GM13976 (cell line): ENCODE data around the gene CD27.
"Not testable (repeated sequence)": the region's sequence is repeated elsewhere in the genome, so short reads cannot be mapped to it uniquely, and the experiment has no call there.

Experiments used
- DNase-seq: peaks from one replicate; pipeline ENCODE4 v3.0.0; 2012; ENCODE audit warnings: low spot score
- CTCF ChIP-seq: IDR thresholded peaks from 2 replicates; pipeline ENCODE4 v1.5.1; 2012; ENCODE audit warnings: borderline replicate concordance, mild to moderate bottlenecking; ENCODE audit not compliant: insufficient read depth; ENCODE audit errors: extremely low read depth, missing control alignments, control extremely low read depth
- in situ Hi-C: fragments of 300-500 bp; cut with MboI; formaldehyde crosslinking; loops from one replicate; pipeline ENCODE4 v1.12.0; 2022; ENCODE audit warnings: low sequenced_read_pairs, mixed read lengths, inconsistent platforms; ENCODE audit not compliant: unreplicated experiment

Gene CD27

GRCh38 chr12:6466184-6466573, 21.4 kb downstream of the CD27 start:
- in situ Hi-C loops, result no loop called here
- no peak for TF ChIP-seq CTCF
- no peak for DNase-seq

GRCh38 chr12:6466751-6467150, 22.0 kb downstream of the CD27 start:
- in situ Hi-C loops, DNase-seq: not testable (repeated sequence)

- DNase-seq, in situ Hi-C loops: not testable (repeated sequence)
Observed at GRCh38 chr12:6467571-6468282, 23.0 kb downstream of the CD27 start.

DNA sequence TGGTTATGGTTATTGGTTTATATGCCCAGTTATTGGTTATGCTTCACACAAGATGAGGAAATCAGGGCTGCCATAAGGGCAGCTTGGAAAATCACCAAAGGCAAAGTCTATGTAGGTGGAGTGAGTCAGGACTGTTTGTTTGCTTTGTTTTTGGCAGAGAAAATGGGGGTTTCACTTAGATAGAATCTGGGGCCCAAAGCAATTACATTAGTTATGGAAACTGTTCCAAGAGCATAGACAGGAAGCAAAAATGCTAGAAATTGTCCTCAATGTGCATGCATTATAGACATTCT, 23.5 kb downstream of the CD27 start:
- TF ChIP-seq CTCF, result no peak
- DNase-seq, result no peak
- in situ Hi-C loops, result no loop called here

GRCh38 chr12:6469092-6469491, 24.3 kb downstream of the CD27 start:
- in situ Hi-C loops, result no loop called here
- TF ChIP-seq CTCF, result no peak
- no peak for DNase-seq

DNA sequence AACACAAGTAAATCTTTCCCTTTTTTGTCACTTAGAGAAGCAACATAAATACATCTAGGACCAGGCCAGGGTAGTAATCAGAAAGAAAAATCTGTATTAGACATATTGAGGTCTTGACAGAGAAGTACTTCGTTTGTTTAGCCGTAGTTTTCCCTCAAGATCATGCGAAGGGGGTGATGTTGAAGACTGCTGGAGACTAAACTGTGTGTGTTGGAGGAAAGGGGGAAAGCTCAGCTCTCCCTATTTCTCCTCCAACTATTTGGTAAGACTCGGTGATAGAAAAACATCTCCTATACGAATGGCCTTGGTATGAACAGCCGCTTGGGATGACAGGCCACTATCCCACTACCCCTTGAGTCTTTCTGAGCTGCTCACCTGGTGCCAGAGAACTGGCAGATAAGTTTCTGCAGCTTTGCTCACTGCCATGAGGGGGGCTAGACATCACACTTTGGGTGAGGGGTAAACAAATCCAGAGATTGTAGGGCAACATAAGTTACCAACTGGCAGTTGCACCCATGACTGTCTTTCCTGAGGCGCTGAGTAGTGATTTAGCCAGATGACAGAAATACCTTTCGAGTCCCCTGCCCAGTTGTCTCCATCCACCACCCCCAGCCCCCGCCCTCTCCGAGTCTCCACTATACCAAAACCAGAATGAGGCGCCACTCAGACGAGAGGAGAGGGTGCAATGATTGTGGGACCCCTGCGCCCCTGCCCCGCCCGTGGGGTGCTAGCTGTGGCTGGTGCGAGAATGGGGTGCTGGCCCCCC, 25.0 kb downstream of the CD27 start:
- in situ Hi-C loops, result no loop called here
- no peak for DNase-seq
- TF ChIP-seq CTCF, result no peak

GRCh38 chr12:6470375-6471163, 25.8 kb downstream of the CD27 start, which contains the start of gene VAMP1:
TSS of gene VAMP1 (minus strand) at chr12:6470677. CDS start at chr12:6470531, 146 bp downstream.
- in situ Hi-C loops, result no loop called here
- TF ChIP-seq CTCF, result no peak
- DNase-seq, result peak; percentile 97
